Breast epithelium (tissue), 4 donors: ENCODE data around the gene CTRB1. TPM values are rescaled to one million over a fixed set of nuclear protein-coding genes. Genes with fewer than 3 reads are reported as not detected.
A peak's percentile ranks its signal among the peaks of the same experiment; 100 is the strongest.

Experiments
- DNase-seq, 2 donors: peaks; one replicate each; pipeline ENCODE4 v3.0.0-alpha.2; 2019; ENCODE audit warnings: low spot score in 2 of 2
- H3K27ac ChIP-seq, 2 donors: fragments of 200-600 bp; sonication (generic) in 1 of 2; one replicate each; pipeline ENCODE4 v1.5.1; 2016 to 2019; ENCODE audit warnings: mild to moderate bottlenecking in 1 of 2
- H3K27me3 ChIP-seq, 2 donors: fragments of 200-600 bp; sonication (generic) in 1 of 2; one replicate each; pipeline versions ENCODE4 v1.5.1 to v1.6.0; 2017 to 2019; ENCODE audit warnings: control low read depth in 1 of 2, mild to moderate bottlenecking in 1 of 2
- H3K36me3 ChIP-seq: fragments of 200-600 bp; one replicate; pipeline ENCODE4 v1.5.1; 2019
- H3K4me1 ChIP-seq, 2 donors: fragments of 200-600 bp; sonication (generic); one replicate each; pipeline ENCODE4 v1.5.1; 2016 to 2019; ENCODE audit warnings: control low read depth in 1 of 2
- H3K4me3 ChIP-seq, 3 donors: fragments of 200-600 bp; sonication (generic); 1 replicate in 2 of 3; 2 replicates in 1 of 3; pipeline ENCODE4 v1.5.1; 2016 to 2019; ENCODE audit warnings: mild to moderate bottlenecking in 3 of 3, moderate library complexity in 2 of 3
- H3K9me3 ChIP-seq, 2 donors: fragments of 200-600 bp; sonication (generic) in 1 of 2; one replicate each; pipeline ENCODE4 v1.5.1; 2016 to 2019; ENCODE audit warnings: control low read depth in 1 of 2
- CTCF ChIP-seq, 3 donors: fragments of 450-650 bp; IDR thresholded peaks; one replicate each; pipeline ENCODE4 v1.5.1; 2016 to 2017; ENCODE audit warnings: antibody characterized with exemption in 3 of 3, mild to moderate bottlenecking in 3 of 3, moderate library complexity in 3 of 3
- POLR2A ChIP-seq: fragments of 450-650 bp; IDR thresholded peaks from one replicate; pipeline ENCODE4 v1.6.1; 2016; ENCODE audit warnings: antibody characterized with exemption, mild to moderate bottlenecking, moderate library complexity
- POLR2AphosphoS5 ChIP-seq, 3 donors: sonication (generic); formaldehyde crosslinking; IDR thresholded peaks; one replicate each; pipeline ENCODE4 v1.6.1; 2017; ENCODE audit warnings: antibody characterized with exemption in 3 of 3
- intact Hi-C: fragments of 100-400 bp; cut with DNase I; formaldehyde crosslinking; loops from one replicate; pipeline ENCODE4 v1.15.1; 2023; ENCODE audit warnings: low total_unique reads
- total RNA-seq, 3 donors: library from RNA; depleted of rRNA; stranded (reverse); fragments of >200 nt; gene quantifications; one replicate each; pipeline ENCODE4 v1.1.0, GENCODE V29; 2016

Gene CTRB1
- total RNA-seq, 3 donors from 2014 or later: not detected

GRCh38 chr16:75258807-75259141, 40.0 kb downstream of the CTRB1 start:
- Histone ChIP-seq H3K27ac (no peak overlapping the region), H3K4me3 (no peak overlapping the region), H3K4me1 (peaks cover 35 to 40% of the 10 kb centered on the region in 2 donors), H3K27me3 (no peaks in the 10 kb centered on the region), H3K9me3 (no peaks in the 10 kb centered on the region), H3K36me3 (no peaks in the 10 kb centered on the region)
- TF ChIP-seq CTCF (IDR thresholded peaks at IDR 0.05) (no peak), POLR2A (no peak), POLR2AphosphoS5 (IDR thresholded peaks at IDR 0.05) (no peak)
- DNase-seq: no peak
- intact Hi-C loops: loop anchor here (10.0 kb wide), 1 partner anchor 126 kb away; no protein-coding TSS in a partner anchor

- no peak for TF ChIP-seq POLR2A
- no peak for TF ChIP-seq CTCF (IDR thresholded peaks at IDR 0.05)
- TF ChIP-seq POLR2AphosphoS5 (IDR thresholded peaks at IDR 0.05): no peak
- intact Hi-C loops: no loop called here
- Histone ChIP-seq H3K9me3 (no peaks in the 10 kb centered on the region), H3K4me3 (no peak overlapping the region), H3K27me3 (no peaks in the 10 kb centered on the region), H3K27ac (peak overlapping the region in 1 of 2 donors; percentile 94), H3K4me1 (peaks cover 25 to 31% of the 10 kb centered on the region in 2 donors), H3K36me3 (no peaks in the 10 kb centered on the region)
- no peak for DNase-seq
Observed at GRCh38 chr16:75260851-75261589, 42.2 kb downstream of the CTRB1 start.

GRCh38 chr16:75261590-75262078, 42.8 kb downstream of the CTRB1 start:
- no peaks in the 10 kb centered on the region for H3K36me3 ChIP-seq
- no peaks in the 10 kb centered on the region for H3K9me3 ChIP-seq
- intact Hi-C loops: no loop called here
- H3K4me3 ChIP-seq: peak overlapping the region in 1 of 3 donors; percentile 88
- DNase-seq: no peak
- peak overlapping the region in 1 of 2 donors; percentile 94 for H3K27ac ChIP-seq
- H3K27me3 ChIP-seq: no peaks in the 10 kb centered on the region
- no peak for TF ChIP-seq POLR2A
- no peak for TF ChIP-seq POLR2AphosphoS5 (IDR thresholded peaks at IDR 0.05)
- no peak for TF ChIP-seq CTCF (IDR thresholded peaks at IDR 0.05)
- H3K4me1 ChIP-seq: peaks cover 18 to 34% of the 10 kb centered on the region in 2 donors

GRCh38 chr16:75262104-75262799, 43.5 kb downstream of the CTRB1 start:
- Histone ChIP-seq H3K4me3 (peak overlapping the region in 1 of 3 donors; percentile 88), H3K27me3 (no peaks in the 10 kb centered on the region), H3K4me1 (peaks cover 14 to 28% of the 10 kb centered on the region in 2 donors), H3K36me3 (no peaks in the 10 kb centered on the region), H3K9me3 (no peaks in the 10 kb centered on the region), H3K27ac (peak overlapping the region in 1 of 2 donors; percentile 94)
- no peak for DNase-seq
- intact Hi-C loops: no loop called here
- TF ChIP-seq POLR2AphosphoS5 (IDR thresholded peaks at IDR 0.05): no peak
- no peak for TF ChIP-seq POLR2A
- no peak for TF ChIP-seq CTCF (IDR thresholded peaks at IDR 0.05)

GRCh38 chr16:75262800-75263127, 44.0 kb downstream of the CTRB1 start:
- Histone ChIP-seq H3K27me3 (no peaks in the 10 kb centered on the region), H3K27ac (peak overlapping the region; percentile 87 to 94), H3K4me3 (peak overlapping the region in 1 of 3 donors; percentile 88), H3K4me1 (peaks cover 10 to 32% of the 10 kb centered on the region in 2 donors), H3K9me3 (no peaks in the 10 kb centered on the region), H3K36me3 (no peaks in the 10 kb centered on the region)
- TF ChIP-seq POLR2AphosphoS5 (IDR thresholded peaks at IDR 0.05) (no peak), POLR2A (no peak), CTCF (IDR thresholded peaks at IDR 0.05) (no peak)
- intact Hi-C loops: no loop called here
- no peak for DNase-seq
